ENCODE data around the gene ZNF559. TPM values are rescaled to one million over a fixed set of nuclear protein-coding genes. Genes with fewer than 3 reads are reported as not detected.

ZNF559 gene
- total and polyA plus RNA-seq, 2 donors (not counting 1 experiment from before 2014, with no cell fraction given): 23.9 to 49.3 TPM

DNA sequence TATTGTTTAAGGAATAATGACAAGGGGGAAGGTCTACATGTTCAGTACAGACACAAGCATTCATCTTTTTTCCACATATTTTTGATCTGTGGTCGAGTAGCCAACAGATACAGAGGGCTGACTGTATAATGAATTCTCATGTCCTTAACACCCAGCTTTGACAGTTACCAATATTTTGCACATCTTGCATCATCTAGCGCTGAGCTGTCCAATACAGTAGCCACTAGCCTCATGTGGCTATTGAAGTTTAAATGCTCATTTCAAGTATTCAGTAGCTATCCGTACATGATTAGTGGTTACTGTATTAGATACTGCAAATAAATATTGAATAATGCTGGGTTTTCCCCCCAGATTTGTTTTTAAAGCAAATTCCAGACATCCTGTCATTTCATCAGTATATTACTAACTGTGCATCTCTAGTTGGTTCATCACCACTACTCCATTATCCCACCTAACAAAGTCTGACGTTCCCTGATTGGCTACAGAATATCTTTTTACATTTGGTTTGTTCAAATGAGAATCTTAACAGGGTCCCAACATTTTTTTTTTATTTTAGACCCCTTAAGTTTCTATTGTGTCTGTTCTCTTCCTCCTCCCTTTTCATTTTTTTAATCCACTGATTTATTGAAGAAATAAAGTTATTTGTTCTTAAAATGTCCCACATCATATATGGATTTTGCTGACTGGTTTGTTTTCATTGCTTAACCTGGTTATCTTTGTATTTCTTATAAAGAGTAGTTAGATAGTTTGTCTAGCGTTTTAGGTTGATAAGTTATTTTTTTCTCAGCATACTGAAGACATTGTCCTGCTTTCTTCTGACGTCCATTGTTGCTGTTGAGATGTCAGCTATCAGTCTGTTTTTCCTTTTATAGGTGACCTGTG is 47.0 kb downstream of the ZNF559 start:
- H4K20me1 ChIP-seq (ENCODE audit: control insufficient read depth, insufficient read depth, low read length, poor library complexity, severe bottlenecking): no peaks in the 10 kb centered on the region
- intact Hi-C loops (cut with micrococcal nuclease): no loop called here
- no CpG with 5 or more reads among the region's 6 CpGs for WGBS (ENCODE audit: insufficient coverage)
- H3K4me2 ChIP-seq (replicated peaks; ENCODE audit: low read depth, low read length, poor library complexity, severe bottlenecking): no peak overlapping the region
- no peaks in the 10 kb centered on the region for H3K4me1 ChIP-seq (ENCODE audit: control insufficient read depth in 2 of 2, insufficient read depth in 2 of 2, low read length in 2 of 2)
- no peak overlapping the region for H3K4me3 Mint-ChIP-seq
- H3K27ac Mint-ChIP-seq: no peak overlapping the region
- CTCF ChIA-PET: no interaction called here
- H3K4me3 ChIP-seq (ENCODE audit: control extremely low read depth in 1 of 5, extremely low read depth in 1 of 5, insufficient read depth in 1 of 5, low read depth in 2 of 5, low read length in 4 of 5): no peak overlapping the region
- H3K27ac ChIP-seq (ENCODE audit: low read length in 2 of 2): no peak overlapping the region
- peaks cover 15 to 29% (median 26%) of the 10 kb centered on the region in 3 donors for H3K9me3 ChIP-seq (ENCODE audit: control extremely low read depth in 1 of 3, control insufficient read depth in 2 of 3, insufficient read depth in 1 of 3, low read length in 2 of 3)
- no peaks in the 10 kb centered on the region for H3K27me3 Mint-ChIP-seq
- no peaks in the 10 kb centered on the region for H3K79me2 ChIP-seq (ENCODE audit: control insufficient read depth, insufficient read depth, low read length)
- H3K9ac ChIP-seq (ENCODE audit: low read length): no peak overlapping the region
- H3K36me3 ChIP-seq (replicated peaks in 1 of 2; ENCODE audit: control extremely low read depth in 1 of 2, control insufficient read depth in 1 of 2, extremely low read depth in 1 of 2, insufficient read depth in 2 of 2, low read length in 1 of 2): peaks cover 0 to 1% of the 10 kb centered on the region in 2 experiments
- no peak for ATAC-seq (ENCODE audit: low read depth)
- no peaks in the 10 kb centered on the region for H3K4me1 Mint-ChIP-seq
- H3K27me3 ChIP-seq (replicated peaks in 1 of 4; ENCODE audit: control extremely low read depth in 1 of 4, control insufficient read depth in 3 of 4, insufficient read depth in 4 of 4, low read length in 3 of 4): no peaks in the 10 kb centered on the region
- POLR2A ChIA-PET: no interaction called here
- DNase-seq: no peak
- H2AFZ ChIP-seq (ENCODE audit: insufficient read depth, low read depth, low read length, poor library complexity, severe bottlenecking): no peak overlapping the region
- TF ChIP-seq, protein P1, sequence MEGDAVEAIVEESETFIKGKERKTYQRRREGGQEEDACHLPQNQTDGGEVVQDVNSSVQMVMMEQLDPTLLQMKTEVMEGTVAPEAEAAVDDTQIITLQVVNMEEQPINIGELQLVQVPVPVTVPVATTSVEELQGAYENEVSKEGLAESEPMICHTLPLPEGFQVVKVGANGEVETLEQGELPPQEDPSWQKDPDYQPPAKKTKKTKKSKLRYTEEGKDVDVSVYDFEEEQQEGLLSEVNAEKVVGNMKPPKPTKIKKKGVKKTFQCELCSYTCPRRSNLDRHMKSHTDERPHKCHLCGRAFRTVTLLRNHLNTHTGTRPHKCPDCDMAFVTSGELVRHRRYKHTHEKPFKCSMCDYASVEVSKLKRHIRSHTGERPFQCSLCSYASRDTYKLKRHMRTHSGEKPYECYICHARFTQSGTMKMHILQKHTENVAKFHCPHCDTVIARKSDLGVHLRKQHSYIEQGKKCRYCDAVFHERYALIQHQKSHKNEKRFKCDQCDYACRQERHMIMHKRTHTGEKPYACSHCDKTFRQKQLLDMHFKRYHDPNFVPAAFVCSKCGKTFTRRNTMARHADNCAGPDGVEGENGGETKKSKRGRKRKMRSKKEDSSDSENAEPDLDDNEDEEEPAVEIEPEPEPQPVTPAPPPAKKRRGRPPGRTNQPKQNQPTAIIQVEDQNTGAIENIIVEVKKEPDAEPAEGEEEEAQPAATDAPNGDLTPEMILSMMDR (IDR thresholded peaks at IDR 0.05): no peak
- TF ChIP-seq EZH2 (IDR thresholded peaks at IDR 0.05; ENCODE audit: borderline replicate concordance, insufficient read depth, low read depth, low read length, poor library complexity, severe bottlenecking): no peak
- H3K9me3 Mint-ChIP-seq (ENCODE audit: insufficient read depth): peaks cover 19% of the 10 kb centered on the region

DNA sequence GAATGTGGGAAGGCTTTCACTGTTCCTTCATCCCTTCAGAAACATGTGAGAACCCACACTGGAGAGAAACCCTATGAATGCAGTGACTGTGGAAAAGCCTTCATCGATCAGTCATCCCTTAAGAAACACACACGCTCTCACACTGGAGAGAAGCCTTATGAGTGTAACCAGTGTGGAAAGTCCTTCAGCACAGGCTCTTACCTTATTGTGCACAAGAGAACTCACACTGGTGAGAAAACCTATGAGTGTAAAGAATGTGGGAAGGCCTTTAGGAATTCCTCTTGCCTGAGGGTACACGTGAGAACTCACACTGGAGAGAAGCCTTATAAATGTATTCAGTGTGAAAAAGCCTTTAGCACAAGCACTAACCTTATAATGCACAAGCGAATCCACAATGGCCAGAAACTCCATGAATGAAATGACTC is 57.4 kb downstream of the ZNF559 start:
- no peaks in the 10 kb centered on the region for H3K4me1 Mint-ChIP-seq
- WGBS (ENCODE audit: insufficient coverage): no CpG with 5 or more reads among the region's 4 CpGs
- DNase-seq (no peak), ATAC-seq (ENCODE audit: low read depth) (no peak)
- TF ChIP-seq, protein P1 (IDR thresholded peaks at IDR 0.05): no peak
- Histone ChIP-seq H3K27ac (ENCODE audit: low read length in 2 of 2) (no peak overlapping the region), H3K79me2 (ENCODE audit: control insufficient read depth, insufficient read depth, low read length) (no peaks in the 10 kb centered on the region), H3K36me3 (replicated peaks in 1 of 2; ENCODE audit: control extremely low read depth in 1 of 2, control insufficient read depth in 1 of 2, extremely low read depth in 1 of 2, insufficient read depth in 2 of 2, low read length in 1 of 2) (peaks cover 30 to 70% of the 10 kb centered on the region in 2 experiments), H3K9me3 (ENCODE audit: control extremely low read depth in 1 of 3, control insufficient read depth in 2 of 3, insufficient read depth in 1 of 3, low read length in 2 of 3) (peaks cover 28 to 92% (median 43%) of the 10 kb centered on the region in 3 donors), H3K4me3 (ENCODE audit: control extremely low read depth in 1 of 5, extremely low read depth in 1 of 5, insufficient read depth in 1 of 5, low read depth in 2 of 5, low read length in 4 of 5) (no peak overlapping the region), H2AFZ (ENCODE audit: insufficient read depth, low read depth, low read length, poor library complexity, severe bottlenecking) (no peak overlapping the region), H4K20me1 (ENCODE audit: control insufficient read depth, insufficient read depth, low read length, poor library complexity, severe bottlenecking) (no peaks in the 10 kb centered on the region), H3K27me3 (replicated peaks in 1 of 4; ENCODE audit: control extremely low read depth in 1 of 4, control insufficient read depth in 3 of 4, insufficient read depth in 4 of 4, low read length in 3 of 4) (no peaks in the 10 kb centered on the region), H3K4me2 (replicated peaks; ENCODE audit: low read depth, low read length, poor library complexity, severe bottlenecking) (no peak overlapping the region), H3K9ac (ENCODE audit: low read length) (no peak overlapping the region), H3K4me1 (ENCODE audit: control insufficient read depth in 2 of 2, insufficient read depth in 2 of 2, low read length in 2 of 2) (no peaks in the 10 kb centered on the region)
- H3K9me3 Mint-ChIP-seq (ENCODE audit: insufficient read depth): peaks cover 39% of the 10 kb centered on the region
- no peak overlapping the region for H3K4me3 Mint-ChIP-seq
- no peak overlapping the region for H3K27ac Mint-ChIP-seq
- intact Hi-C loops (cut with micrococcal nuclease): no loop called here
- H3K27me3 Mint-ChIP-seq: no peaks in the 10 kb centered on the region
- ChIA-PET CTCF (no interaction called here), POLR2A (no interaction called here)

Data from B cell (primary cell).